NCI-H128 (cell line): ENCODE results near the gene KRT5.
"Not testable (repeated sequence)": the region's sequence is repeated elsewhere in the genome, so short reads cannot be mapped to it uniquely, and the experiment has no call there.

Experiments used
- DNase-seq: peaks from one replicate; lab custom pipeline; 2025; ENCODE audit not compliant: unreplicated experiment; lab: John Stamatoyannopoulos, UW

Gene KRT5

DNA sequence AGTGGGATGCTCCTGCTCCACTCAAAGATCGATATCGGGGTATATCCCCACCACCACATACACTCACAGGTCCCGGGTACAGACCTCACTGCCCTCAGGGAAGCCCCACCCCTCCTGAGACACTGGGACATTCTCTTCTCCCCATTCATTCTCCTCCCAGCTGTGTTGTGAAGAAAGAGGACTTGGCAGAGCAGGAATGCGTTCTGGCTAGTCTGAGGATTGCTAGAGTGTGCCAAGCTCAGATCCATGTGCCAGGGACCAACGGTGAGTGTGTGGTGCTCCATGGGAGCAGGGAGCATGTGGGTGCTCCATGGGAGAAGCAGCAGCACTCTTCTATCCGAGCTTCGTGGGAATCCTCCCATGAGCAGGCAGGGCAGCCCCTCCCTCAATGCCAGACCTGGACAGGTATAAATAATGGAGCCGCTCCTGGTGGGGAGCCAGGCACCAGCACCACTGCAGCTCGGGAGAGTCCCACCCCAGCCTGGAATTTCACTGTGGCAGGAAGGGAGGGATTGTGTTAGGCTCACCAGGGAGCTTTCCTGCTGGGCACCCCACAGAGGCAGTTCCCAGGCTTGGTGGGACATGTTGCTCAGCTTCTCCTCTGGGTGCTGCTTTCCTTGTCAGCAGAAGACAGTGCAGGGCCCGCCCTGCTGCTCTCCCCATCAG, 2.3 kb upstream of the KRT5 start:
- DNase-seq = no peak

GRCh38 chr12:52521568-52522266, 1.5 kb upstream of the KRT5 start:
- DNase-seq = no peak

- DNase-seq = no peak
These were observed 977 bp upstream of the KRT5 start for GRCh38 chr12:52521175-52521567.

GRCh38 chr12:52519387-52519703, 849 bp downstream of the KRT5 start:
- DNase-seq = no peak

GRCh38 chr12:52518574-52519386, 1.4 kb downstream of the KRT5 start:
- no peak for DNase-seq

DNA sequence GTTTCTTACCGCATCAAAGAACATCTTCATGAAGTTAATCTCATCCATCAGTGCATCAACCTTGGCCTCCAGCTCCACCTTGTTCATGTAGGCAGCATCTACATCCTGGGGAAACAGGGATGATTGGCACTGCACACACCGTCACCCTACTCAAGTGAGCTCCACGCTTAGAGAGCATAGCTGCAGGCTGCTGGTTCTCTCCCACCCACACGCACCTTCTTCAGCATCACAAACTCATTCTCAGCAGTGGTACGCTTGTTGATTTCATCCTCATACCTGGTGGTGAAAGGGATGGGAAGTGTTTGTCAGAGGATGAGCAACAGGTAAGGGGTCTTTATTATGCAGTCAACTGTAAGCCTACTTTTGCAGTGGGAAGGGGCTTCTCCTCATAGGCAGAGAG, 2.3 kb downstream of the KRT5 start:
- DNase-seq = no peak

GRCh38 chr12:52517005-52517835, 3.0 kb downstream of the KRT5 start:
- no peak for DNase-seq

- no peak for DNase-seq
These were observed 4.0 kb downstream of the KRT5 start for GRCh38 chr12:52515927-52516831.

- DNase-seq = no peak
These were observed 4.9 kb downstream of the KRT5 start for GRCh38 chr12:52515319-52515646.

- DNase-seq = no peak
These were observed 5.5 kb downstream of the KRT5 start for GRCh38 chr12:52514471-52515318.

DNA sequence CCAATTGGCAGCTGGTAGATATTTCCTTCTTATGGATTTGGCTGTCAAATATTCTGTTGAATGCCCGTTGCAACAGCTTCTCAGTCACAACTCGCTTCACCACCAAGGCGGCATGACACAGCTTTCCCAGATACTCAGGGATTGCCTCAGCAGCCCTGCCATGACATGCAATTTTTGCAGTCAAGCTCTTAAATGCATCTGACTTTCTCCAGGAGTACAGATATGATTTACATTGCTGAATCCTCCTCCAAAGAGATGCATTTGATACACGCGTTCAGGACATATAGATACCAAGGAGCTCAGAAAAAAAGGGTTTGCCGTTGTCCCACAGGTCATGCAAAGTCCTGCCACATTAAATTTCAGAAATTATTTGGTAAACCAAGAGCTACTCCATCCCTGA, 6.5 kb downstream of the KRT5 start:
- DNase-seq = no peak

- DNase-seq = no peak
These were observed 12.0 kb downstream of the KRT5 start for GRCh38 chr12:52508211-52508610.

DNA sequence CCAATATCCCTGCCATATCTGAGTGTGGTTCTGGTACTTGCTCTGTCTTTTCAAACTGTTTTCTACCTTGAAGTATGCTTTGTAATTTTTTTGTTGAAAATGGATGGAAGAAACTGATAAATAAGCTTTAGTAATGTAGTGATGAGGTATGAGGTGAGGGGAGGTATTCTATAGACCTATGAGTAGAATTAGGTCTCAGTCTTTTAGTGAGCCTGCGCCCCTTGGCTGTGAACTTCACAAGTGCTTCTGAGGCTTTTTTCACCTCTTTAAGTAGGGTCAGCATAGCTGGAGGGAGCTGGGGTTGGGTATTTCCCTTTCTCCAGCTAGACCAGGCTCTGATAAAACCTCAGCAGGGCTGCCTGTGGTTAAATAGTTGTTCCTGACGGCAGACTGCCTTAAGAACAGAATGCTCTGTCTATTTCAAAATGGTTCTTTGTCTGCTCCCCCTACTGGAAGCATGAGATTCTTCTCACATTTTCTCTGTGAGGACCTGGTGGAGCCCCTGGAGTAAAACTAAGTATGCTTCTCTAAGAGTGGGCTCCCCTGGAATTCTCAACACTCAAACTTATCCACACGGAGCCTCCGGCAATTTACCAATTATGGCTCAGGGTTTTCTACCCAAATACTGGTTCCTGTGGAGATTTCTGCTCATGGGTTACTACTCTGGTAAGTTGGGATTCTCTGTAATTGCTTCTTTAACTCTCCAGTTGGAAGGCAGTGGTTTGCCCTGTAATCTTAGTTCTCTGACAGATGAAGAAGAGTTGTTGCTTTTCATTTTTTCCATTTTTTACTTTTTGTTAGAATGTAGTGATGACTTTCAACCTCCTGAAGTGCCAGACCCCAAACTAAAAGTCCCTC, 13.1 kb downstream of the KRT5 start:
- DNase-seq = no peak

GRCh38 chr12:52502877-52503276, 17.3 kb downstream of the KRT5 start:
- no peak for DNase-seq

DNA sequence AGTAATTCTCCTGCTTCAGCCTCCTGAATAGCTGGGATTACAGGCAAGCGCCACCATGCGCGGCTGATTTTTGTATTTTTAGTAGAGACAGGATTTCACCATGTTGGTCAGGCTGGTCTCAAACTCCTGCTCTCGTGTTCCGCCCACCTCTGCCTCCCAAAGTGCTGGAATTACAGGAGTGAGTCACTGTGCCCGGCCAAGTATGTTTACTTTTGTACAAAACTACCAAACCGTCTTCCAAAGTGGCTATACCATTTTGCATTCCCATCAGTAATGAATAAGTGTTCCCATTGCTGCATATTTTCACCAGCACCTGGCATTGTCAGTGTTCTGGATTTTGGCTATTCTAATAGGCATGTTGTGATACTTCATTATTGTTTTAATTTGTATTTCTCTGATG, 18.7 kb downstream of the KRT5 start:
- no peak for DNase-seq

DNA sequence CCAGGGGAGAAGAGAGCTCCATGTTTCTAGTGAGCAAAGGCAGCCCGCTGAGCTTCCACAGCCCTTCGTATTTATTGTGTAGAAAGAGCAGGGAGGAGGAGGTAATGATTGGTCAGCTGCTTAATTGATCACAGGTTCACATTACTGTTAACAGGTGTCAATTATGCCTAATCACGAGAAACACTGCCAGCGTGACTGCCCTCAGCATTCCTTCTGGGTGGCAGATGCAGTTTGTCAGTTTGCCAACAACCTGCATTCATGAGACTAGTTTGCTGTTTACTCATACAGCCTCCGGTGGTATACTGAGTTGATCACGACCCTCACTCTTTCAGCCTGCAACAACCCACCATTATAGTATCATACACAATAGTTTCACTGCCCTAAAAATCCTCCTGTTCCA, 19.6 kb downstream of the KRT5 start:
- not testable (repeated sequence) for DNase-seq

GRCh38 chr12:52499806-52500560, 20.2 kb downstream of the KRT5 start:
- DNase-seq = no peak

- no peak for DNase-seq
These were observed 21.2 kb downstream of the KRT5 start for GRCh38 chr12:52498946-52499345.
